Caco-2 (cell line): ENCODE measurements around the gene MEIOSIN. TPM values are rescaled to one million over a fixed set of nuclear protein-coding genes. Genes with fewer than 3 reads are reported as not detected.

ENCODE experiments used
- BruUV-seq: library from RNA; stranded (reverse); fragments of 400-500 nt; replicated peaks from 2 replicates; lab custom pipeline; 2021; lab: Mats Ljungman, UMichigan
- CTCF ChIA-PET: fragments of 300-600 bp; sonication (Branson Sonifier 250); formaldehyde crosslinking; loops from one replicate; lab custom pipeline; 2022; ENCODE audit warnings: antibody characterized with exemption; lab: Charles Lee
- POLR2A ChIA-PET: fragments of 300-600 bp; sonication (Branson Sonifier 250); formaldehyde crosslinking; loops from one replicate; lab custom pipeline; 2022; ENCODE audit warnings: antibody characterized with exemption; lab: Charles Lee
- DNase-seq, 2 experiments: peaks; one replicate each; pipeline versions ENCODE4 v3.0.0 to v3.0.0-alpha.2; 2020 to 2022
- H3K27me3 ChIP-seq: replicated peaks from 2 replicates; pipeline ENCODE4 v1.6.0; 2011; ENCODE audit warnings: low read length; ENCODE audit not compliant: control insufficient read depth, insufficient read depth
- H3K36me3 ChIP-seq: 2 replicates; pipeline ENCODE4 v1.5.1; 2011; ENCODE audit warnings: low read length; ENCODE audit not compliant: control insufficient read depth, insufficient read depth
- H3K4me1 ChIP-seq: fragments of 250-450 bp; sonication (Bioruptor Pico); 2 replicates; pipeline ENCODE4 v1.5.1; 2020; ENCODE audit warnings: mild to moderate bottlenecking
- H3K4me3 ChIP-seq: 2 replicates; pipeline ENCODE4 v1.5.1; 2011; ENCODE audit warnings: low read depth, mild to moderate bottlenecking, control low read depth, low read length
- H3K9me3 ChIP-seq: fragments of 250-450 bp; sonication (Bioruptor Pico); 2 replicates; pipeline ENCODE4 v1.5.1; 2020; ENCODE audit warnings: mild to moderate bottlenecking, moderate library complexity
- H3K27ac Mint-ChIP-seq: one replicate; pipeline ENCODE4 v1.8.0; 2022; ENCODE audit warnings: mixed read lengths; ENCODE audit not compliant: unreplicated experiment
- H3K27me3 Mint-ChIP-seq: one replicate; pipeline ENCODE4 v1.8.0; 2022; ENCODE audit warnings: mixed read lengths; ENCODE audit not compliant: insufficient read depth, unreplicated experiment
- H3K36me3 Mint-ChIP-seq: one replicate; pipeline ENCODE4 v1.8.0; 2022; ENCODE audit warnings: mild to moderate bottlenecking, mixed read lengths; ENCODE audit not compliant: insufficient read depth, unreplicated experiment
- H3K4me1 Mint-ChIP-seq: one replicate; pipeline ENCODE4 v1.8.0; 2022; ENCODE audit warnings: low read depth, mixed read lengths; ENCODE audit not compliant: unreplicated experiment
- H3K4me3 Mint-ChIP-seq: one replicate; pipeline ENCODE4 v1.8.0; 2022; ENCODE audit warnings: mild to moderate bottlenecking, moderate library complexity, mixed read lengths; ENCODE audit not compliant: unreplicated experiment
- H3K9me3 Mint-ChIP-seq: one replicate; pipeline ENCODE4 v1.8.0; 2022; ENCODE audit warnings: mixed read lengths; ENCODE audit not compliant: unreplicated experiment
- intact Hi-C: fragments of 100-400 bp; cut with micrococcal nuclease; formaldehyde crosslinking; loops from one replicate; pipeline ENCODE4 v1.10.0; 2022; ENCODE audit not compliant: unreplicated experiment
- total RNA-seq: library from RNA; stranded (reverse); gene quantifications from 2 replicates; pipeline ENCODE4 v1.2.3, GENCODE V29; 2022
- TF ChIP-seq, protein P1 (sequence below), 2 experiments: fragments of 200-600 bp in 1 of 2; IDR thresholded peaks; 1 replicate in 1 of 2; 2 replicates in 1 of 2; pipeline versions ENCODE4 v1.5.1 to v1.8.0; 2011 to 2022; ENCODE audit warnings: antibody characterized with exemption in 1 of 2, control low read depth in 1 of 2, inconsistent platforms in 1 of 2, low read depth in 1 of 2, low read length in 1 of 2, mild to moderate bottlenecking in 1 of 2, moderate library complexity in 1 of 2; ENCODE audit not compliant: insufficient read depth in 1 of 2, severe bottlenecking in 1 of 2, unreplicated experiment in 1 of 2

MEIOSIN gene
- total RNA-seq, 1 experiment from 2014 or later: not detected

DNA sequence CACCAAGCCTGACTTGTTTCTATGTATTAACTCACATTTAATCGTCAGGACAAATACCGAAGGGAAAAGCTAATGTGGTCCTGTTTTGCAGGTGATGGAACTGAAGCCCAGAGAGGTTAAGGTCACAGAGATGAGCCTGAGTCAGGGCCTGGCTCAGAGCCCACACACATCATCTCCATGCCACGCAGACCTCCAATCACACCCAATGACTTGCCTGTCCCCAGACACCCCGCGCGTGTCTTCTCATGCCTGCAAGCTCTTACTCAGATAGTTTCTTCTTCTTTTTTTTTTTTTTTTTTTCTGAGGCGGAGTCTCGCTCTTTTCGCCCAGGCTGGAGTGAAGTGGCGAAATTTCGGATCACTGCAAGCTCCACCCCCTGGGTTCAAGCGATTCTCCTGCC lies 19.4 kb downstream of the MEIOSIN start:
- Histone ChIP-seq H3K27me3 (no peaks in the 10 kb centered on the region), H3K9me3 (no peaks in the 10 kb centered on the region), H3K4me3 (no peak overlapping the region), H3K4me1 (no peaks in the 10 kb centered on the region), H3K36me3 (no peaks in the 10 kb centered on the region)
- POLR2A ChIA-PET: interaction anchor here (0.6 to 1.3 kb wide), 2 partner anchors 17 to 106 kb away, joined by 5 to 10 read pairs; partner anchors contain the start of gene SIX5
- intact Hi-C loops: no loop called here
- no TSS peak for BruUV-seq
- TF ChIP-seq, protein P1, sequence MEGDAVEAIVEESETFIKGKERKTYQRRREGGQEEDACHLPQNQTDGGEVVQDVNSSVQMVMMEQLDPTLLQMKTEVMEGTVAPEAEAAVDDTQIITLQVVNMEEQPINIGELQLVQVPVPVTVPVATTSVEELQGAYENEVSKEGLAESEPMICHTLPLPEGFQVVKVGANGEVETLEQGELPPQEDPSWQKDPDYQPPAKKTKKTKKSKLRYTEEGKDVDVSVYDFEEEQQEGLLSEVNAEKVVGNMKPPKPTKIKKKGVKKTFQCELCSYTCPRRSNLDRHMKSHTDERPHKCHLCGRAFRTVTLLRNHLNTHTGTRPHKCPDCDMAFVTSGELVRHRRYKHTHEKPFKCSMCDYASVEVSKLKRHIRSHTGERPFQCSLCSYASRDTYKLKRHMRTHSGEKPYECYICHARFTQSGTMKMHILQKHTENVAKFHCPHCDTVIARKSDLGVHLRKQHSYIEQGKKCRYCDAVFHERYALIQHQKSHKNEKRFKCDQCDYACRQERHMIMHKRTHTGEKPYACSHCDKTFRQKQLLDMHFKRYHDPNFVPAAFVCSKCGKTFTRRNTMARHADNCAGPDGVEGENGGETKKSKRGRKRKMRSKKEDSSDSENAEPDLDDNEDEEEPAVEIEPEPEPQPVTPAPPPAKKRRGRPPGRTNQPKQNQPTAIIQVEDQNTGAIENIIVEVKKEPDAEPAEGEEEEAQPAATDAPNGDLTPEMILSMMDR (IDR thresholded peaks at IDR 0.05; ENCODE audit: insufficient read depth in 1 of 2, low read depth in 1 of 2, low read length in 1 of 2, severe bottlenecking in 1 of 2, unreplicated experiment in 1 of 2): no peak
- Mint-ChIP-seq H3K36me3 (no peaks in the 10 kb centered on the region), H3K4me1 (no peaks in the 10 kb centered on the region), H3K4me3 (no peak overlapping the region), H3K9me3 (no peaks in the 10 kb centered on the region), H3K27me3 (no peaks in the 10 kb centered on the region), H3K27ac (no peak overlapping the region)
- CTCF ChIA-PET: no interaction called here
- DNase-seq: no peak

DNA sequence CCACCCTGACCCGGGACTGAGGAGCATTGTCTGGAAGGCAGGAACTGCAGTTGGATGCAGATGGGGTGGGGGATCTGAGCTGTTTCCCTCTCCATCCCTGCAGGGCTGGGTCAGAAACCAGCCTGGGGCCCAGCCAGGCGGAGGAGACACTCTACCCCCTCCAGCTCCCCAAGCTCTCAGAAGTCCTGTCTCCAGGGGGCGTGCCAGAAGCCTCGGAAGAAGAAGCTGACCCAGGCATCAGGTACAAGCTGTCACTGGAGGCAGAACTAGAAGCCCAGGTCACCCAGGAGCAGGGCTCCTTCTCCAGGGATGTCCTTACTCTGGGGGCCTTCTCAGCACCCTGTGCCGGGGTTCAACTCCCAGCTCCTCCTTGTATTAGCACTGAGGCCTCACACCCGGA lies 20.3 kb downstream of the MEIOSIN start:
- no peak overlapping the region for H3K4me3 Mint-ChIP-seq
- no peaks in the 10 kb centered on the region for H3K4me1 Mint-ChIP-seq
- Histone ChIP-seq H3K4me3 (no peak overlapping the region), H3K4me1 (no peaks in the 10 kb centered on the region), H3K27me3 (no peaks in the 10 kb centered on the region), H3K9me3 (no peaks in the 10 kb centered on the region), H3K36me3 (no peaks in the 10 kb centered on the region)
- TF ChIP-seq, protein P1 (IDR thresholded peaks at IDR 0.05; ENCODE audit: insufficient read depth in 1 of 2, low read depth in 1 of 2, low read length in 1 of 2, severe bottlenecking in 1 of 2, unreplicated experiment in 1 of 2): peak in 1 of 2 experiments; percentile 10
- intact Hi-C loops: no loop called here
- CTCF ChIA-PET: interaction anchor here (0.9 to 1.4 kb wide), 4 partner anchors 14 to 46 kb away, joined by 3 to 6 read pairs (median 6); partner anchors contain the start of gene SIX5
- no peaks in the 10 kb centered on the region for H3K9me3 Mint-ChIP-seq
- H3K36me3 Mint-ChIP-seq: no peaks in the 10 kb centered on the region
- DNase-seq: no peak
- H3K27me3 Mint-ChIP-seq: no peaks in the 10 kb centered on the region
- POLR2A ChIA-PET: interaction anchor here (0.6 to 1.3 kb wide), 2 partner anchors 16 to 616 kb away, joined by 5 to 6 read pairs; partner anchors contain the start of gene SIX5
- H3K27ac Mint-ChIP-seq: no peak overlapping the region
- BruUV-seq: no TSS peak

GRCh38 chr19:45754323-45754722 lies 21.1 kb downstream of the MEIOSIN start:
- CTCF ChIA-PET: interaction anchor here (0.5 to 1.4 kb wide), 3 partner anchors 13 to 115 kb away, joined by 3 to 6 read pairs (median 4); no protein-coding TSS in a partner anchor

More at GRCh38 chr19:45754323-45754722, 21.1 kb downstream of the MEIOSIN start:
- Mint-ChIP-seq H3K36me3 (no peaks in the 10 kb centered on the region), H3K4me3 (no peak overlapping the region), H3K27ac (no peak overlapping the region), H3K27me3 (no peaks in the 10 kb centered on the region), H3K4me1 (no peaks in the 10 kb centered on the region), H3K9me3 (no peaks in the 10 kb centered on the region)
- POLR2A ChIA-PET: interaction anchor here (0.6 kb wide), 1 partner anchor 15 kb away, joined by 4 read pairs; no protein-coding TSS in a partner anchor
- no peaks in the 10 kb centered on the region for H3K27me3 ChIP-seq
- no peaks in the 10 kb centered on the region for H3K9me3 ChIP-seq
- H3K4me3 ChIP-seq: no peak overlapping the region
- TF ChIP-seq, protein P1 (IDR thresholded peaks at IDR 0.05; ENCODE audit: insufficient read depth in 1 of 2, low read depth in 1 of 2, low read length in 1 of 2, severe bottlenecking in 1 of 2, unreplicated experiment in 1 of 2): no peak
- no peak for DNase-seq
- no TSS peak for BruUV-seq
- no peaks in the 10 kb centered on the region for H3K36me3 ChIP-seq
- intact Hi-C loops: no loop called here
- no peaks in the 10 kb centered on the region for H3K4me1 ChIP-seq
